Brain pericyte (primary cell): Measurements from ENCODE around the gene SYNPO2L.

ENCODE experiments used
- DNase-seq: peaks from one replicate; pipeline ENCODE4 v3.0.0-alpha.2; 2012; ENCODE audit warnings: low read depth, low spot score

Gene SYNPO2L

DNA sequence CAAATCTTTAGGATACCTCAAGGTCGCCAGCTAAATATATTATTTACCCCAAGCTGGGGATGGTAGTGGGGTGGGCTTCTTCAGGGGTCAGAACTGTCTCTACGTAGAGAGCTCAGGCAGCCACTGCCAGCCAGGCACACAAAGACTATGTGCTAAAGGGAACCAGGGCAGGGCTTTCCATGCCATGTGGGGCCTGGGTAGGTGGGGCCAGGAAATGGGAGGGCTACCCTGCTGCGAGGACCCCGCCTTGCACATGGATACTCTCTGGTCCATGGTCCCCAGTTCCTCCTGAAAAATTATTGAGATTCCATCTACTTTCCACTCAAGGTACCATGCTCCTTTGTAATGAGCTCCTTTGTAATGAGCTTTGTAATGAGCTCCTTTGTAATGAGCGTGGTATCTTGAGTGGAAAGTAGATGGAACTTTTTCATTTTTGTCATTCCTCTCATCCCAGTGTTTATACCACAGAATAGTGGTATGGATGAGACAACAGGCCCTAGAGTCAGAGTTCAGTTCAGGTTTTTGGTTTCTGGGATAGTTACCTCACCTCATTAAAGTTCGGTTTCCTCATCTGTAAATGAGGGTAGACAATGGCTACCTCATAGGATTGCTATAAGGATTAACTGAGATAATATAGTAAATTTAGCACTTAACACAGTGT lies 5.8 kb downstream of the SYNPO2L start:
- DNase-seq = no peak

DNA sequence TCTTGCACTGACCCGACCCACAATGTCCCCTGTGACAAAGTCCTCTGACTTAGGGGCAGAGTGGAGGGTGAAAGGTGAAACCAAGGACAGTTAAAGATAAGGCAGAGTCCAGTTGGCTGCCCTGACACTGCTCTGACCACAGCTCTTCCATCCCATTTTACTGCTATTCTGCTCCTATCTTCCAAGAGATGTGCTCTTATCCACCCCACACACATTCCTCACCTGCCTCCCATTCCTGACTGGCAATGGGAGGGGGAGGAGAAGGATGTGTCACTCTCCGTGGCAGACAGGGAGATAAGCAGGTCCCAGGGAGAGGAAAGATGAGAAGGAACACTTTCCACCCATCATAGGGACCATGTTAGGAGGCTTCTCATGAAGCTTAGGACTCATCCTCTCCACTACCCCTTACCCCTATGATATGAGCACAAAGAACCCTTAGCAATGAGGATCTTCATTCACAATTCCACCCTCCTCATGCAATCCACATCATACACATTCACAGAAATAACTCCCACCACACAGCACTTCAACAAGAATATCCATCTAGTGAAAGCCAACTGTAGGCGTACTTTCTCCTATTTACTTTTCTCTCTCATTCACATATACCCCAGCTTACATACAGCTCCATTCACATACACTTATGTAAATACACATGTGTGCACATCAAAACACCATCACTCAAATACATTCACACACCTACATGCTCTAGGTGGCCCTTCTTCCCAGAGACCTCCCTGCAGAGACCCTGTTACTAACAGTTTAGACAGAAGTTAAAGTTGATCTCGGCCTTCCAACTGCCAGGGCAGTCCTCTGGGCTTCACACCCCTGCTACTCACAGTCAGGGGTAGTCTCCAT lies 6.6 kb downstream of the SYNPO2L start:
- no peak for DNase-seq

DNA sequence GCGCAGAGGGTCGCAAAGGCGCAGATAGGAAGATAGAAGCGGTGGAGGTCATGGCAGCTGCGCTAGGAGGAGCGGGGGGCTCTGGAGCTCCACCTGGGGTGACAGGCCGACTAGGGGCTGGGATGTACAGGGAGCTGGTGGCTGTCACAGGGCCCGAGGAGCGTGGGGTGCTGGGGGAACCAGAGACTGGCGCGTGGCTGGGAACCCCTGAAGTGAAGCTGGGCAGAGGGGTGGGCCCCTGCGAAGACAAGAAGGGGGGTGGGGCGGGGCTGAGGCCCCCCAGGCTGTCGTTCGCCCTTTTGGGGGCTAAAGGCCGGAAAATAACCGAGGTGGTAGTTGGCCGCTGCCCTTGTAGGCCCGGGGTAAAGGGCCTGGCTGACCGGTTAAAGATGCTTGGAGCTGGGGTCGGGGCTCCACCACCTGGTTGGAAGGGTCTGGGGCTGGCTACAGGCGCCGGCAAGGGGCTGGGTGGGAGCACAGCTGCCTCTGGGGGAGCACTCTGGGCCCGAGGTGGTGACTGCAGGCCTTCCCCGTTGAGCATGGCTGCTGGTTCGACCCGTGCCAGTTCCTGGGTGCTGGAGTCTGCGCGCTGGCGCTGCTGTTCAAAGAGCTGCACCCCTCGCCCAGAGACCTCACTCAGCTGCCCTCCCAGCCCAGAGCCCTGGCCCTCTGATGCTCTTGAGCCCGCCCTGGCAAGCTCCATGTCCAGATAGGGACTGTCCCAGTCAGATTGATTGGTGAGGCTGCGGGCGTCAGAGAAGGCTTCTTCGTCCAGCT lies 7.8 kb downstream of the SYNPO2L start:
- no peak for DNase-seq

DNA sequence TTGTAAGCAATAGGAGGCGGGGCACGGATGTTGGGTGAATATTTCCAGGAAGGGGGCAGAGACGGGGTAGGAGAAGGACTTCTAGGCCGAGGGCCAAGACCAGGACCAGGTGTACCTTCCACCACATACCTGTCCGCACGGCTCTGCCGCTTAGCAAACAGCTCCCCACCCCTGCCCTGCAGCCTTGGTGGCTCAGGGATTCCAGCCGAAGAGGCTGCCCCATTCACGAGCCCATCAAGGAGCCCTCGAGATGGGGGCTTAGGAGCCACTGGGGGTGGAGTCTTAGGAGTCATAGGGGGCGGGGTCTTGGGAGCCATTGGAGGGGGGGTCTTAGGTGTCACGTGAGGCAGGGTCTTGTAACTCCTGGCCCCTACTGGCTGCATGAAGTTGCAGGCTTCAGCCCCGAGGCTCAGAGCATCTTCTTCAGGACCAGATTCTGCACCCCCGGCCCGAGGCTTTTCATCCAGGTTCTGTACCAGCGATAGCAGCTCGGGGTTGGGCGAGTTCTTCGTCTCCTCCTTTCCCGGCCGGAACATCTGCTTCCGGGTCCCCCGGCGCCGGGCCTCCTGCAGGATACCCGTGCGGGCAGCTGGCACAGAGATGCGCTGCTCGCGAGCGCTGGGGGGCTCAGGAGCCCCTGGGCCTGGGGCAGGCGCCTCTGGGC lies 8.5 kb downstream of the SYNPO2L start:
- DNase-seq = no peak

DNA sequence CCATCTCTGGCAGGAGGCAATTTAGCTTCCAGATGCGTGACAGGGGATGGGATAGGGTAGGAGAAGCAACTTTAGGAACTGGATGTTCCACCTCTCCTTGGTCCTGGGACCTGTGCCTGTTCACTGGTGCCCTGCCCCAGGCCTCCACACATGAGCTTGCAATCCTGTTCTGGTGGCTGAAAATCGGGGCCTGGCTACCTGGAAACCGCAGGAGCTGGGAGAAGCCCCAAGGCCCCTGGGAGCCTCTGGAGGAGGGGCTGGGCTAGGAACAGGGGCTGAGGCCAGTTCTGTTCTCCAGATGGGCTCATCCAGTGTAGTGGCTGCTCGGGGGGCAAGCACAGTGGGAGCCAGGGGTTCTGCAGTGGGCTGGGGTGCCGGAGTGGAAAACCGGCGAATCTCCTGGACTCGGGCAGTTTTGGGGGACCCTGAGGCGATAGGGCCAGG lies 9.2 kb downstream of the SYNPO2L start:
- DNase-seq = no peak

DNA sequence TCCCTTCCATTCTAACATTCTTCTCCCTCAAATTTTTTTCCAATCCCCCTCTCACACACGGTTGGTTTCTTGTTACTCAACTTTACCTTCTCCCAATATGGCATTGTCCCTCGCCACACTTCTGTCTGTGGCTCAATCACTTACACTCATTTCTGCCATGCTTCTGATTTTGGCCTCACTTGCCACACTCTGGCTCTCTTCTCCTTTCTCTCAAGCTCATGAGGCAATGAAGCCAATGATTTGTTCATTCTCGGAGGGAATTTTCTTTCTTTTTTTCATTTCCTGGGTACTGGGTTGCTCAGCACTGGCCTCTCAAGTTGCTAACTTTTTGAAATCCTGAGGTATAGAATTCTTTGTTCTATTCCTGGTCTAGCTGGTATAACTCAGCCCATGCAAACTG lies 10.6 kb downstream of the SYNPO2L start:
- DNase-seq = no peak

DNA sequence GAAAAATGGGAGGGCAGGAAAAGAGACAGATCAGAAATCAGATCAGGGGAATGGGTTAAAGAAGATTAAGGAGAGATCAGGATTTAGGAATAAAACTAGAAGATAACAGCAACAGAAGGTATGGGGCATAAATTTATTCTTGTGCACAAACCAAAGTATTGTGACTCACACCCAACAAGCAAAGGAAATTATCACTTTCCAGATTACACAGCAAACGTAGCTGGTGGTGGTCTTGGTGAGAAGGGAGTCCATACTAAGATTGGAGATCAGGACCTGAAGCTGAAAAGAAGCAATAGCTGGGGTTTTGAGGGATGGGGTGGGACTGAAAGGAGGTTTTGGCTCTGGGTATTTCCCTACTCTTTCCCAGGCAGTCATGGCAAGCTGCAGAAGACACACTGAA lies 11.1 kb downstream of the SYNPO2L start:
- DNase-seq = no peak

DNA sequence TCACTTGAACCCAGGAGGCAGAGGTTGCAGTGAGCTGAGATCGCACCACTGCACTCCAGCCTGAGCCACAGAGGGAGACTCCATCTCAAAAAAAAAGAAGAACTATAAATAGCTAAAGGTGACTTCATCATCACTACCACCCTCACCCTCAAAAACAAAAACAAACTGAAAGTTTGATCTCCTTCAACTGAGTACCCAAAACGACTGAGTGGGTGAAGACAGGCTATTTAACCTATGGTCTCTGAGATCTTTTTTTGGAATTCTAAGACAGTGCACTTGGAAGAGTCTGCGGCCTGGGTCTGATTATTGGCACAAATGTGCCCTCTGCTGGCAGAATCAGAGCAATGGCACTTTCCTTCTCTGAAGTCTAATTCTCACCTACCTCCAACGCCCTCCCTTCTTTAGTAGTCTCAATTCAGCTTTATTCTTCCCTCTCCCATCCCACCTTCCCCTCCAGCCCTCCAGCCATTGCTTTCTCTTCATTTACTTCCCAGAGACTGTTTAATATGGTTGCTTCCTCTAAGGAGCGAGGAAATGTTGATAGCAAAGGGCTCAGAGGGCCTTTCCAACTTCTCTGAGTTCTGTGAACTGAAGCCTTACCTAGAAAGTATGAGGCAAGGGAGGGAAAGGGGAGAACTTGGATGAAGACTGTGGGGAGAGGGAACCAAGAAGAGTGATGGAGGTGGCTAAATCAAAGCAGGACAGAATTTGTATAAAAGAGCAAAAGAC lies 11.7 kb downstream of the SYNPO2L start:
- DNase-seq = peak; percentile 22

DNA sequence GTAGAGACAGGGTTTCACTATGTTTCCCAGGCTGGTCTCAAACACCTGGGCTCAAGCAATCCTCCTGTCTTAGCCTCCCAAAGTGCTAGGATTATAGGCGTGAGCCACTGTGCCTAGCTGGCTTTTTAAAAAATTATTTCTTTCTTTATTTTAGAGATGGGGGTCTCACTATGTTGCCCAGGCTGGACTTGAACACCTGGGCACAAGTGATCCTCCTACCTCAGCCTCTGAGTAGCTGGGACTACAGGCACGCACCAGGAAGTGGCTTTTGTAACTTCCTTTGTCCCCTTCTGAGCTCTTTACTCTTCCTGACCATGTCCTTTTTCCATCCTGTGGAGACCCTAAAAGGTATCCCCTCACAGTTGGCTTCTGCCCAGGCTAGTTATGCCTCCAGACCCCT lies 12.5 kb downstream of the SYNPO2L start:
- DNase-seq = no peak

DNA sequence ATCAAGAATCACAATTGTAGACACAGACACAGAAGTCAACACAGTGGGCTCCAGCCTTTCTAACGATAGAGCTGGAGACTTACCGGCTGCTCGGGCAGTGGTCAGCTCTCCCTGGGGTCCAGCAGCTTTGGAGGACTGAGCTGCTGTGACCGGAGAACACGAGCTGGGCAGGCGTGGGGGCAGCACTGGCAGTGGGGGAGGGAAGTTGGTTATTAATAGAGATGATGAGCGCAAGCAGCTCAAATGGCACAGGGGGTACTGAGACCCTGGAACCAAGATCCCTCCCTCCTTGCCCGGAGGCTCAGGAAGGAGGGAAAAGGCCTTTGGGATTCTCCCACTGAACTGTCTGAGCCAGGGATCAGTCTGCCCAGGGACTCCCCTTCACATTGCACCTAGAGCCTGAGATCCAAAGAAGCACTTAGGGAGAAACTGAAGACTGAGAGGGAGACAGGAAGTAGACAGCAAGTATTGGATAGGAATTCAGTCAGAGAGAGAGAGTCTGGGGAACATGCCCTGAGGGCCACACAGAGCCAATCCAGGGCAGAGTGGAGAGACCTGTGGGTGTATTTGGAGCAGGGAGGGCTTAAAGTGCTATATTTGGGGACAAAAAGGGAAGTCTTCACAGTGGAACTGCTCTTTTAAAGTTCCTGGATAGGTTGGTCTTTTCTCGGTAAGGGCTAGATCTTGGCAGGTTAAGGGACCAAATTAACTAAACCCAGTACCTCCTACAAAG lies 14.3 kb downstream of the SYNPO2L start, which contains the start of gene MYOZ1:
Gene MYOZ1 (minus strand): TSS at position 147 of the 733 bp plus-strand sequence. CDS start 1,457 bp downstream, outside the sequence.
- no peak for DNase-seq

DNA sequence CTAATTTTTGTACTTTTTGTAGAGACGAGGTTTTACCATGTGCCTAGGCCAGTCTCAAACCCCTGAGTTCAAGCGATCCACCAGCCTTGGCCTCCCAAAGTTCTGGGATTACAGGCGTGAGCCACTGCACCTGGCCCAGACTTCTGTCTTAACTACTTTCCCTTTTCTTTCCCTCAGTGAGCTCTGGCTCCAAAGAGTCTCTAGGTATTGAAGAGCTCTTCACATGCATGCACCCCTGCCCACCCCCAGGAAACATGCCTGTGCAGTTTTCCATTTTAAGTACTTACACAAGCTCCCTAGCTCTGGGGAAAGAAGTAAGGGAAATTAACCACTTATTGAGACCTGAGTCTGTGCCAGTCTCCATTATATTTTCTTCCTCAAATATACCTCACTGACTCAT lies 16.5 kb downstream of the SYNPO2L start:
- no peak for DNase-seq

DNA sequence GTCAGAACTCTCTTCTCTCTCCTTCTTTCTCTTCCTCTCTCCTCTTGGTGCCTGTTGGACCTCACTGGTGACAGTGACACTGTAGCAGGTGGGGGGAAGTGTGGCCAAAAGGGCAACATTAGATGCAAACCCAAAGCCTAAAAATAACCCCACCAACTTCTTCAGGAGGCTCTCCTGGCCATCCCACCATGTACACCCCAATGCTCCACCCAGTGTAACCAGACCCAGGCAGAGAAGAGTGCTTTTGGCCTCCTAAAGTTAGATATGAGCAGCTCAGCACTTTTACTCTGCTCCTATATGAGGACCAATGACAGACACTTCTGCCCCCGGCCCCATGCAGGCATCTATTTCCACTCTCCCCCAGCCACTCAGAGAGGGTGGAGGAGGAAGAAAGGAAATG lies 20.0 kb downstream of the SYNPO2L start:
- DNase-seq = no peak

DNA sequence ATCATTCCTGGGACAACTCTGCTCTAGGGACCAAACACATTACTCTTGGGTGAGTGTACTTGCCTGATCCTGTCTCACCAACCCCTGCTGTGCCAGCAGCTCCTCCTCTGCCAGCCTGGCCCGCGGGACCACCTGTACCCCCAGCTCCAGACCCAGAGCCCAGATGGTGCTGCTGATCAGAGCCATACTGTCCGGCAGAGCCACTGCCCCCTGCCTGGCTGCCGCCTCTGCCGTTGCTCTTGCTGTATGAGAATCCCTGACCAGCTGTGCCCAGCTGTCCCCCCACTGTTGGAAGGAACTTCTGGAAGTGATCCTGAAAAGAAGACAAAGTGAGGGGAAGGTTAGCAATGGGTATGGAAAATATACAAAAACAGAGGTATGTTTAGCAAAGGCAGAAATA lies 21.4 kb downstream of the SYNPO2L start:
- DNase-seq = no peak

DNA sequence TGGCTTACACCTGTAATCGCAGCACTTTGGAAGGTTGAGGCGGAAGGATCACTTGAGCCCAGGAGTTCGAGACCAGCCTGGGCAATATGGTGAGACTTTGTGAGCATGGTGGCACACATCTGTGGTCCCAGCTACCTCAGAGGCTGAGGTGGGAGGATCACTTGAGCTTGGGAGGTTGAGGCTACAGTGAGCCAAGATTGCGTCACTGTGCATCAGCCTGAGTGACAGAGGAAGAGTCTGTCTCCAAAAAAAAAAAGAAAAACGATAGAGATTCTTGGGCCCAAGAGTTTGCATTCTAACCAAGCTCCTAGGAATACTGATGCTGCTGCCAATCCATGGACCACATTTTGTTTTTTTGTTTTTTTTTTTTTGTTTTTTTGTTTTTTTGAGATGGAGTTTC lies 26.7 kb downstream of the SYNPO2L start:
- no peak for DNase-seq

DNA sequence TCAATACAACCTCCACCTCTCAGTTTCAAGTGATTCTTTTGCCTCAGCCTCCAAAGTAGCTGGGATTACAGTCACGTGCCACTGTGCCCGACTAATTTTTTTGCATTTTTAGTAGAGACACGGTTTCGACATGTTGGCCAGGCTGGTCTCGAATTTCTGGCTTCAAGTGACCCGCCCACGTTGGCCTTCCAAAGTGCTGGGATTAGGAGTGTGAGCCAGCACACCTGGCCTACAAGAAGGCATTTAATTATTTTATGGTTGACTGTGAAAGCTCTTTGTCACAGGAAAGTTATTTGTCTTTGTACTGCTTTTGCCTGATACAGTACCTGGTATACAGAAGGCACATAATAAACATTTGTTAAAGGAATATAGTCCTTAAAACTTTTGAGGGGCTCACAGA lies 27.4 kb downstream of the SYNPO2L start:
- no peak for DNase-seq

DNA sequence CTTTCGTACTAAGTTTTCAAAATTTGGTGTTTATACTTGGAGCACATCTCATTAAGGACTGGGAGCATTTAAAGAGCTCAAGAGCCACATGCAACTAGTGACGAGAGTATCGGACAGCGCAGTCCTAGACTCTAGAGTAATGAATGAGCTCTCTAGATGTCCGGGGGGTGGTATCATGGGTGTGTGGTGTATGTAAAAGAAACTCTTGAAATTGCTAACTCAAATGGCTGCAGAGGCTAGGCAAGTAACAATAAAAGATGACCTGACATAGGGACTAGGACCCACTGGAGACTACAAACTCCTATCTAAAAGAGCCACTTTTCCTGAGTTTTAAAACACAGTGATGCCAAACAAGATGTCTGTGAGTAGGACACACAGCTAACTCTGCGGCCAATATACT lies 28.5 kb downstream of the SYNPO2L start:
- DNase-seq = no peak

DNA sequence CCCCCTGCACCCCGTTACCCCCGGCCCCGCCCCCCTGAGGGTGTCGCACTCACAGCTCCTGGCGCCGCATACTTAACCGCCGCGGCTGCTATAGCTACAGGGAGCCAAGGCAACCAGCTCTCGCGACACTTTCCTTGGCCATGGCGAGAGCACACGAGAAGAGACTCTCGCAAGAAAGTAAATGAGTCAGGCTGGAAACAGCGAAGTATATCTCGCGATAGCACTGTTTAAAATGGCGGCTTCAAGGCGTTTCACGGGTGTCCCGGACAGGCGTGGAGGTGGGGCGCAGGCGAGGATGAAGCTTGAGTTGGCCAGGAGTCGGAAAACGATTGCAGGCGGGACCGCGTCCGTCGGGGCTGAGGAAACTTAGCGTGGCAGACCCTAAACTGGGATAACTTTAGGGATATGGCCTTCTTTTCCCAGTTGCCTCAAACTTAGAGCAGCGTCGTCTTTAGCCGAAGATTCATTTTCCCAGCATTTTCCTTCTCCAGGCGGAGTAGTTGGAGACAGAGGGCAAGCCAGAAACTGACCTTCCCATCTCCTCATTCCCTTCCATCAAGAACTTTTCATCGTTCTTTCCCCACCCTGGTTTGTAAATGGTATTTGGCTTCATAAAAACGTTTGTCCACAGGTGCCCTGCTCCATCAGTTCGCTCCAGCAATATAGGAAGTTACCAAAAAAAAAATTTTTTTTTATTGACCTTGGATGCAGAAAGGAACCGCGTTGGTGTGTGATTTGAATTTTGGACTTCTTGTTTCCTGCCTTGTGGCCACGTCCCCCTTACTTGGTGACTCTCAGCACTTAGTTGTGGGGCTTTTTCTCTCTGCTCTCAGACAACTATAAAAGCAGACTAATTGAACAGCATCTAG lies 29.7 kb downstream of the SYNPO2L start:
- DNase-seq = peak; percentile 84

DNA sequence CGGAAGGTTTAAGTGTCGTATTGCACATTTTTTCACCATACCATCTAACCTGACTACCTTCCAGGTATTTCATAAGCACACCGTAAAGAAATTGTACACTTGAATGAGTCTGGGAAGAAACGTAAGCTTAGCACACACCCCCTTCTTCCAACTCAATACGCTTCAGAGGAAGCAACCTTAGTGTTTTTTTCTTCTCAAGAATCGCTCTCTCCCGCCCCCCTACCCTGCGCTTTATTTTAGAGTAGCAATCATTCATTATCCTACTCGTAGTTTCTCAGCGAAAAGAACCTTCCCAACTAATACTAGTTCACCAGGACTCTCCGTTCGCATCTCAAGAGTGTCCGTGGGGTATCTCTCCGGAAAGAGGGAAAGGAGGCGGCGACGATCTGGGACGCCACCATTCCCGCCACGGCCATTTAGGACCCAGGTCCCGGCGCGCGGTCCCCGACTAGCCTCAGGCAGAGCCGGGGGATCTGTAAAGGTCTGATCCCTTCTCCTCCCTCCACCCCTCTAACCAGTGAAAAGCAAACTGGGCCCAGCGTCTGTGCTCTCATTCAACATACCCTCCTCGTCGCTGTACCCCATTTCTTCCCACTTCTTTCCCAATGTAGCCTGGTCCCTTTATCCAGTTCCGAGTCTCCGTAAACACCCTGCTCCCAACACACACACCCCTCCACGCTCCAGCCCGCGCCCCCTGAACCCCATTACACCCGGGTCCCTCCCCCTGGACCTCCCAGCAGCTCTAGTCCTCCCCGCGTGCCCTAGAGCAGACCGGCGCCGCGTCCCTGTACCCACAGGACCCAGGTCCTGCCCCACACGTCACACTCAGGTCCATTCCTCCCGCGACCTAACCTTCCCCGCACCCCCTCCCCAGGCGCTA lies 30.6 kb downstream of the SYNPO2L start:
- no peak for DNase-seq
